HG02678 (cell line): Measurements from ENCODE around the gene SLC43A1.
"Not testable (repeated sequence)": the region's sequence is repeated elsewhere in the genome, so short reads cannot be mapped to it uniquely, and the experiment has no call there.

Experiments used
- ATAC-seq: cut with Tn5 transposase; IDR thresholded peaks from one replicate; pipeline ENCODE4 v1.9.1; 2021; ENCODE audit warnings: mild to moderate bottlenecking, moderate library complexity; ENCODE audit not compliant: unreplicated experiment

Gene SLC43A1

GRCh38 chr11:57462597-57462996, 52.9 kb downstream of the SLC43A1 start:
- ATAC-seq, result no peak

DNA sequence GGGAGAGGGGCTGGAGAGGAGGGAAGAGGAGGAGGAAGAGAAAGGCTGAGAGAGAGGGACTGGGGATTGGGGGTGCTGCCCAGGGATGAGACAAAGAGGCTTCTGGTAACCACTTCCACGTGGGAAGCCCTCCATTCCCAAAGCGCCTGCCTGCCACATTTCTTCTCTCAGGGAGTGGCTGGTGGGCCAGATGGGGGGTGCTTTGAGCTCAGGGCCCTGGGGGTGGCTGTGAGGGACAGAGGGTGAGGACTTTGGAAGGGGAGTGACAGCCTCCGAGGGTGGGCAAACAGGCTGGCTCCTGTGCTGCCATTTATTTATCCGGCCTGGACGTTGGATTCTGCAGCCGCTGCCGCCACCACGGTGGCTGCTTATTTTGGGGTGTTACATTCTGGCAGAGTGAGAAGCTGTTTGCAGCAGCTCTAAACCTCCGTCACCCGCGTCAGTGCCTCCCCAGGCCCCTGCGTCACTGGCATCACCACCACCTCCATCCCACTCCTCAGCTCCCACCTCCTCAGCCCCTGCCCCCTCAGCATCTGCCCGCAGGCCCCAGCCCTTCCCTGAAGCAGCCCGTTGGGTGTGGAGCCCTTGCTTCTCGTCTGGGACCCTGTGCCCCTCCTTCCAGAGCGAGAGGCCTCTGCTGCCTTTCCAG, 53.5 kb downstream of the SLC43A1 start:
- no peak for ATAC-seq

- no peak for ATAC-seq
Measured at GRCh38 chr11:57460758-57461749, 54.4 kb downstream of the SLC43A1 start.

DNA sequence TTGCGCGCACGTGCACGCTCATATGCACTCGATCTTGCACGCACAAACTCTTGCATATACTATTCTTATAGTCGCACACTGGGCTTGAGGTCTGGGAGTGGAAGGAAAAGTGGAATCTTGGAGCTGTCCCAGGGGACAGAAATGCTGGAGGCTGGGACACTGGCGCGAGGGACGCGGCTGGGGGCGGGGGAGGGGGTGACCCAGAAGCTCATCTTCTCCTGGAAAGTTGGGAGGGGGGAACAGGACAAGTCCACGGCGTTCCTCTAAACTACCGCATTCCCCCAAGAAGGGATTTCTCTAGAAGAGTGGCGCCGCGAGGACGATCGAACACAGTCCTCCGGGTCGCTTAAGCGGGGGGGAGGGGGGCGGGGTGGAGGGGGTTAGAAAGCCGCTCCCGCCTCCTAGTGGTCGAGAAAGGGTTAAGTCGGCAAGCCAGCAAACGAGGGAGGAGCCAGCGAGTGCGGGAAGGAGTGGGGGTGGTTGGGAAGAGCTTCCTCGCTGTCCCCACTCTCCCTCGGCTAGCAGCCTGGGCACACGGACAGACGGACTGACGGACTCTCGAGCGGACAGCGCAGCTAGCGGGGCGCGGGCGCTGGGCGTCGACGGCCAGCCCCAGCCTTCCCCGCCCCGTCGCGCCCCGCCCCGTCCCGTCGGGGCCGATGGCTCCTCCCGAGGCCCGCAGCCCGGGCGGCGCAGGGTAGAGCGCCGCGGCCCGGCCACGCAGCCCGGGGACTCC, 55.3 kb downstream of the SLC43A1 start, which contains the start of gene RTN4RL2:
Gene RTN4RL2, plus strand, starts transcription at position 507 of the 736 bp plus-strand sequence. CDS start 338 bp downstream, outside the sequence.
- ATAC-seq, result peak; percentile 35

- no peak for ATAC-seq
Measured at GRCh38 chr11:57459164-57460021, 56.1 kb downstream of the SLC43A1 start.

- ATAC-seq, result no peak
Measured at GRCh38 chr11:57458410-57459163, 56.9 kb downstream of the SLC43A1 start.

DNA sequence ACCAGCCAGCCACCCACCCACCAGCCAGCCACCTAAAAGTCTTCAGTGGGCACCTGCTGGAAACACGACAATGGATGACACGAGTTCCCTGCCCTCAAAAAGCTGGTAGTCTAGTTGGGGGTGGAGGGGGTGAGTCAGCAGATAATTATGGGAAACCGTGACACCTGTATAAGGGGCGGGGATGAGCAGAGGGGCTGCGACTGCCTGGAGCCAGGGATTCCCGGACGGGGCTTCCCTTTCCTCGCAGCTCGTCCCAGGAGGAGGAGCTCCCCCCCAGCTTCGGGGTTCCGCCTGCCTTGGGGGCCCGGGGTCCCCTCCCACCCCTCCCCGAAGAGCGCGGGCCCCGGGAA, 57.5 kb downstream of the SLC43A1 start:
- no peak for ATAC-seq

DNA sequence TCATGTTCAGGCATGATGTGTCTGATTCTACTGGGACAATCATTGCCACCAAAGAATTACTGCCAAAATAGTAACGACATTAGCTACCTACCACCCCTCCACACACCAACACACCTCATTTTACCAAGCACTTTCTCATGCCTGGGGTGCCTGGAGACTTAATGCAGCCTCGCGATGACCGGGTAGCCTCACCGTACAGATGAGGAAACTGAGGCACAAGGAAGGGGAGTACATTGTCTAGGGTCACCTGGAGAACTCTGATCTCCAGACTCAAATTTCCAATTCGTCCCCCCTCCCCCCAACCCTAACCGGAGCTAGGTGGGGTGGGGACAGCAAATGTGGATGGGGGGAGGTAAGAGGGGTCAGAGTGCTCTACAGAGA, 57.9 kb downstream of the SLC43A1 start:
- ATAC-seq, result peak; percentile 18

GRCh38 chr11:57456960-57457642, 58.4 kb downstream of the SLC43A1 start:
- peak; percentile 64 for ATAC-seq

DNA sequence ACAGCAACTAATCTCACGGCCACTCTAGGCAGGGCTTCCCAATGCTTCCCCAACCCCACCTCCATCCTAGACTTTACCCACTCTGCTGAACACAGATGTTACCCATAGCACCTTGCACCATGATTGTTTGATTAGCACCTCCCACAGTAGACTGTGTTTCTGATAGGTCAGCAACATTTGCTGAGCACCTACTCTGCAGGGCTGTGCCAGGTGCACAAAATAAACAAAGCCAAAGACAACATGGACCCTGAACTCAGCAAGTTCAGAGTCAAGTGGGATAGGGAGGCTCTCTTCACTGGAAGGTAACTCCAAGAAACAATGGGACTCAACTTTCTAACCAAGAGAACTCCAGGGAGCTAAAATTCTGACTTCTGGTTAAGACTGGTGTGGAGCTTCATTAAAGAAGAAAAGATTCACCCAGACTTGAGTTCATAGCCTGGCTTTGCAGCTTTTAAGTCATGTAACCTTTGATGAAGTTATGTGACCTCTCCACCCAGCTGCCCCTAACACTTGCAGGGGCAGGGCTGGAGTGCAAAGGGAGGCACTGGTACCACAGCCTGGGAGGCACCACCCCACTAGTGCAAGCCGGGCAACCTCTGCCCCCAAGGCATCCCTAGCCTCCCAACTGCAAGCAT, 61.8 kb downstream of the SLC43A1 start:
- ATAC-seq, result no peak

DNA sequence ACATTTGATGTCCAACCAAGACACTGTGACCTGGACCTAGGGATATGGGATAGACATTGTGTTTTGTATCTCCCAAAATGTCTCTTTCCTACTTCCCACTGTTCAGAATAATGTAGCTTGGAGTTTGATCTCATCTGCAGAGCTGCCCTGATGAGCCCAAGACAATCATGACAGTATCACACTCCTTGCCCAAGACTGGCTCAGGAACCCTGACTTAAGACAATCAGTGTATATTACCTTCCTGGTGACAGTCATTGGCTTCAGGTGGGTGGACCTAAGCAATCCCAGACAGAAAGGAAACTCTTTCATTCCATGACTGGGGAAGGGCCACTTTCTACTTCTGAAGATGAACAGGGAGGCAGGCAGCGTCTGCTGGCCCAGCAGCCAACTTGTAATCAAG, 69.4 kb downstream of the SLC43A1 start:
- ATAC-seq, result no peak

GRCh38 chr11:57445122-57445394, 70.4 kb downstream of the SLC43A1 start:
- ATAC-seq, result not testable (repeated sequence)

GRCh38 chr11:57444362-57445121, 71.0 kb downstream of the SLC43A1 start:
- ATAC-seq, result no peak

- ATAC-seq, result no peak
Measured at GRCh38 chr11:57440744-57441414, 74.6 kb downstream of the SLC43A1 start.

DNA sequence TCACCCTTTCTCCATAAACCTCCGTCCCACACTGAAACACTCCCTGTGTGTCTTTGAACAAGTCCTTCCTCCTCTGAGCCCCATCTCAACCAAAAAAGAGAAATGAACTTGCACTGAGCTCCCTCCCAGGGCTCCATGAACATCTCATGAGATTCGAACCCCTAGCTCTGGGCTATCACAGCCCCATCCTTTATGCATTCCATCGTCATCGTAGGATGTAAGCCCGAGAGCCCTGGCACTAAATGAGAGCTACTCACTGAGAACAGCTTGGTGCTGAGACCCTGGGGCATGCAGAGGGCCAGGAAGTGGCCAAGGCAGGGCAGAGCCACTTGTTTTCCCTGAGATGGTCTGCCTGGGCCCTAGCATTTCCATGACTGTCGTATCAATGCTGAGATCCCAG, 75.7 kb downstream of the SLC43A1 start:
- no peak for ATAC-seq

DNA sequence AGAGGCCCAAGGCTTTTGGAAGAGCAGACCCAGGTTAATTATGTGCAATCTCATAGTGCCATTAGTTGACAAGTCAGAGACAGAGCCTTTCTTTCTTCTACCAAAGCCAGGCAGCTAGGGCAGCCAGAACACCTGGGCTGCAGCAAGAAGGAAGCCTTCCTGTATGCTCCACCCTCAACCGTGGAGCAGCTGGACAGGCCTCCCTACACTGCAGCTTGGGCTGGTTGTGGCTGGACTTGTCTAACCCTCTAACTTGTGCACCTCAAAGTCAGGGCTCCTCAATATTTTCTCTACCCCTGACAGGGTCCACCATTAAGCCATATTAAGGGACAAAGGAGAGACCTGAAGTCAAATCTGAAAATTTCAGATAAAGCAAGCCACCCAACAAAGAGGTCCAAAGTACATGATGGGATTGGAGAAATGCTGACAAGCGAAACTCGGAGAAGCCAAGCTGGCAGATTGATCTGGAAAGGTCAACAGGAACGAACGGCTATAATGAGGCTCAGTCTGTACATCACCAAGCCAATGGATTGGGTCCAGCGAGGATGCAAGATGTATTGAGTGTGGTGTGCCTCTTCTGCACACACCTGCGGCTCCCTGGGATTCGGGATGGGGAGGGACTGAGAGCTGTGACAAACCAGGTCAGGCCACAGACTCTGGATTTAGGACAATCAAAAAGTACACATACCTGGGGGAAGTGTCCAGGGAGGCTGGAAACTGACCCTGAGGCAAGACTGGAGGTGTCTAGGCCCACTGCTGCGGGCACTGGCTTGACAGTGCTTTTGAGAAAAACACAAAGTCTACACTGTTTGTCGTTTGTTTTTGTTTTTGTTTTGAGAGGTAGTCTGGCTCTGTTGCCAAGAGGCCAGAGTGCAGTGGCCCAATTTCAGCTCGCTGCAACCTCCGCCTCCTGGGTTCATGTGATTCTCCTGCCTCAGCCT, 76.9 kb downstream of the SLC43A1 start:
- no peak for ATAC-seq

DNA sequence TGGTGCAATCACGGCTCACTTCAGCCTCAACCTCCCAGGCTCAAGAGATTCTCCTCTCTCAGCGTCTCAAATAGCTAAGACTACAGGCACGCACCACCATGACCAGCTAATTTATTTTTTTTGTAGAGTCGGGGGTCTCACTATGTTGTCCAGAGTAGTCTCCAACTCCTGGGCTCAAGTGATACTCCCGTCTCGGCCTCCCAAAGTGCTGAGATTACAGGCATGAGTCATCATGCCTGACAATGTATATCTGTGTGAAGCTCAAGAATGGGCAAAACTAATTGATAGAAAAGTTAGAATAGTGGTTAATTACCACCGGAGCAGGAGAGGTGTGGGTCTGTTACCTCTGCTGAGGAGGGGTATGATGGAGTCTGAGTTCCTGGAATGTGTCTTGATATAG, 79.5 kb downstream of the SLC43A1 start:
- no peak for ATAC-seq
